Activated CD4-positive, alpha-beta memory T cell treated with anti-CD3 and anti-CD28 coated beads, Interleukin-2, amount 10 ng/mL, durations not matched to agents 7 days and 5 days (primary cell): ENCODE data around the gene MIER2. TPM values are rescaled to one million over a fixed set of nuclear protein-coding genes. Genes with fewer than 3 reads are reported as not detected.

Experiments
- CTCF ChIA-PET: fragments of 350-600 bp; sonication (Branson Sonifier 250); formaldehyde crosslinking; loops from one replicate; lab custom pipeline; 2021; ENCODE audit warnings: antibody characterized with exemption, inconsistent platforms; lab: Charles Lee
- POLR2A ChIA-PET: fragments of 350-600 bp; sonication (Branson Sonifier 250); formaldehyde crosslinking; loops from one replicate; lab custom pipeline; 2021; ENCODE audit warnings: antibody characterized with exemption; lab: Charles Lee
- DNase-seq: peaks from one replicate; pipeline ENCODE4 v3.0.0-alpha.2; 2020
- H3K27ac Mint-ChIP-seq: one replicate; pipeline ENCODE4 v1.8.0; 2021; ENCODE audit warnings: mild to moderate bottlenecking, mixed read lengths
- H3K27me3 Mint-ChIP-seq: one replicate; pipeline ENCODE4 v1.8.0; 2021; ENCODE audit warnings: mixed read lengths
- H3K36me3 Mint-ChIP-seq: one replicate; pipeline ENCODE4 v1.8.0; 2021; ENCODE audit warnings: low read depth, mixed read lengths
- H3K4me1 Mint-ChIP-seq: one replicate; pipeline ENCODE4 v1.8.0; 2021; ENCODE audit warnings: mixed read lengths
- H3K4me3 Mint-ChIP-seq: one replicate; pipeline ENCODE4 v1.8.0; 2021; ENCODE audit warnings: mild to moderate bottlenecking, mixed read lengths
- H3K9me3 Mint-ChIP-seq: one replicate; pipeline ENCODE4 v1.8.0; 2021; ENCODE audit warnings: mixed read lengths
- total RNA-seq, 2 experiments: library from RNA; stranded (reverse); gene quantifications; one replicate each; pipeline ENCODE4 v1.2.3, GENCODE V29; 2021

MIER2 gene
- total RNA-seq, 2 experiments from 2014 or later = 17.2 to 20.8 TPM

DNA sequence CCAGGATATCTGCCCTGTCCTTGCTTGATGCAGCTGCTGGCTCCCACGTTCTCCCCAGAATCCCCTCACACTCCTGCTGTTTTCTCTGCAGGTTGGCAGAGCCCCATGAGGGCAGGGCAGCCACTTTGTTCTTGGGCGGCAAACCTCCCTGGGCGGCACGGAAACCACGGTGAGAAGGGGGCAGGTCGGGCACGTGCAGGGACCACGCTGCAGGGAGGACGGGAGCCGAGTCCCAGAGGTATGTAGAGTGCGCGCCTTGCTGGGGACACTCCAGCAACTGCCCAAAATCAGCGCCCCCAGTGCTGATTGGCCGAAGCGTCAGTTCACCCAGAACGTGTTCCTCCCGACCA is 30.3 kb upstream of the MIER2 start:
- Mint-ChIP-seq H3K36me3 (no peaks in the 10 kb centered on the region), H3K9me3 (no peaks in the 10 kb centered on the region), H3K4me3 (no peak overlapping the region), H3K27ac (no peak overlapping the region), H3K27me3 (no peaks in the 10 kb centered on the region), H3K4me1 (peaks cover 2% of the 10 kb centered on the region)
- no peak for DNase-seq
- ChIA-PET POLR2A (no interaction called here), CTCF (no interaction called here)

DNA sequence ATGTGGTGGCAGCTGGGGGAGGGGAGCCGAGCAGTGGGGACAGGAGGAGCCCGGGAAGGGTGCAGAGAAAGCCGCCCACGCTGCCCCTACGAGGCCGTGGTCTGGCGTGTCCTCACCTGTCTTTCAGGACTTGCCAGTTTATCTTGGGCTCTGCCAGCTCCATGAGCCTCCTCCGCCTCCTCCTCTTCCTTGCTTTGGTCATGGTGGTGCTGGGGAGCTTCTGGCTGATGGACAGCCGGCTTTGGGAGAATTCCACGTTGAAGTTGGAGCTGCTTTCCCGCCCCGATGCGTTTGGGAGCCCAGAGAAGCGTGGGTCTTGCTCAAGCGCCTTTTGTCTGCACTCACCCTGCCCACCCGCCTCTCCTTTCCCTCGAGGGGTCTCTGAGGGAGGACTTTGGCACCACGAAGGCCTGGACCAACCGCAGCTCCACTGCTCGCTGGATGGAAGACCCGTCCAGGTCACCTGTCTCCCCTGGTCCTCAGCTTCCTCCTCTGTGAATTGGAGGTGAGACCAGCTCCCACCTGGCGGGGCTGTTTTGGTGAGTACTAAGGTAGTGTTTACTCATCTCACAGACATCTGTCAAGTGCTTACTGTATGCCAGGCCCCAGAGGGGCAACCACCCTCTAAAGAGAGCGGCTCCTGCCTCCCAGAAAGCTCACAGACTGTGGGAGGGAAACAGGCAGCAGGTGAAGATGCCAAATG is 29.7 kb upstream of the MIER2 start:
- Mint-ChIP-seq H3K36me3 (no peaks in the 10 kb centered on the region), H3K4me1 (peaks cover 2% of the 10 kb centered on the region)

DNA sequence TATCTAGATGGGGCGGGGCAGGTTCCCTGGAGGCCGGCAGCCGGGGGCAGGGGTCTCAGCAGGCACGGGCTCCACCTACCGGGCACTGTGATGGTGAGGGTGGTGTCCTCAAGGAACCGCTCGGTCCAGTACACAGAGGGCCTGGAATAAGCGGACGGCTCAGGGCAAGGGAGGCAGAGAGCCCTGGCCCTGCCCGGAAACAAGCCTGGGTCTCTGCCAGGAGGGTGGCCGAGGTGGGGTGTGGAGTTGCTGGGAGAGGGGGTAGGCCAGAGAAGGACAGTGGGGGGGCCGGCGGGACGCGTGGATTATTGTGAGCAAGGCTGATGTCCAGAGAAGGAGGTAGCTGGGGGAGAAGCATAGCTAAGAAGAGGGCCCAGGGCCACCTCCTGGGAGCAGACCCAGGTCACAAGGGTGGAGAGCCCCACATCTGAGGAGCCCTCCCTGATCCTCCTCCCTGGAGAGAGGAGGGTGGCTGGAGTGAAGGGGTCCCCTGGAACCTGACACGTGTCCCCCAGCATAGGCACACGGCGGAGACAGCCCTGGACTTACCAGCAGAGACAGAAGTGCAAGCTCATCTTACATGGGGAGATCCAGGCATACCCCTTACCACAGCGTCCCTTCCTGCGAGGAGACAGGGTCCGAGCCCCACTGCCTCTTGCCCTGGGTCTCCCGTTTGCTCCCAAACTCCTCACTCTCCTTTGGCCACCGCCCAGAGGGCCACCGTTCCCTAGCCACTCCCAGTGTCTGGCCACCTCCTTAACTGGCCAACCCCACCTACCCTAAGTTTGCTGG is 29.0 kb upstream of the MIER2 start:
- H3K36me3 Mint-ChIP-seq = no peaks in the 10 kb centered on the region
- DNase-seq = no peak
- no peak overlapping the region for H3K4me3 Mint-ChIP-seq
- H3K27ac Mint-ChIP-seq = no peak overlapping the region
- no peaks in the 10 kb centered on the region for H3K9me3 Mint-ChIP-seq
- H3K27me3 Mint-ChIP-seq = no peaks in the 10 kb centered on the region
- peaks cover 2% of the 10 kb centered on the region for H3K4me1 Mint-ChIP-seq
- ChIA-PET CTCF (no interaction called here), POLR2A (no interaction called here)

More for the DNA sequence above, 29.7 kb upstream of the MIER2 start:
- DNase-seq = no peak
- Mint-ChIP-seq H3K4me3 (no peak overlapping the region), H3K27me3 (no peaks in the 10 kb centered on the region), H3K27ac (no peak overlapping the region), H3K9me3 (no peaks in the 10 kb centered on the region)
- ChIA-PET CTCF (no interaction called here), POLR2A (no interaction called here)

DNA sequence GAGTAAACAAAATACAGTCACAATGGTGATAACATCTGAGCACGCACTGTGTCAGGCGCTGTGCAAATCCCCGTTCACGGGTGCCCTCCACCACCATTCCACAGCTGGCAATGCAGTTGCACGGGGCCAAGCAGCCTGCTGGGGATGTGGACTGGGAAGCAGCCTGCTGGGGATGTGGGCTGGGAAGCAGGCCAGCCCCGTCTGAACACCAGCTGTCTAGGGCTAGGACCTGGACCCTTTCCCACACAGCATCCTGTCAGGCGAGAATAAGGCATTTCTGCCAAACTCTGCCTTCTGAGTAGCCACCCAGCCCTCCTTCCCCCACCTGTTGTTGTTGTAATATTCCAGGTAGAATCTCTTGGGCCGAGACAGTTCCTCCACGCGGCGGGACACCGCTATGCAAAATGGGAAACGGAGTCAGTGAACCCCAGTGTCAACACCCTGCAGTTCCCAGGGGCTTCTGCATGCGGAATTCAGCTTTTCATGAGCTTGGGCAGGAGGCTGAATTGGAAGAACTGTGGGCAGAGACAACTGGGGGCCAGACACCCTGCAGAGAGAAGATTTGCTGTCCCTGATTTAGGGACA is 27.8 kb upstream of the MIER2 start:
- ChIA-PET CTCF (no interaction called here), POLR2A (no interaction called here)

GRCh38 chr19:371501-372168 is 27.0 kb upstream of the MIER2 start:
- Mint-ChIP-seq H3K4me1 (no peaks in the 10 kb centered on the region), H3K27me3 (no peaks in the 10 kb centered on the region), H3K9me3 (no peaks in the 10 kb centered on the region), H3K36me3 (no peaks in the 10 kb centered on the region), H3K4me3 (no peak overlapping the region), H3K27ac (no peak overlapping the region)
- DNase-seq = no peak
- CTCF ChIA-PET = no interaction called here
- POLR2A ChIA-PET = interaction anchor here (1.0 kb wide), 1 partner anchor 38 kb away, joined by 3 read pairs; no protein-coding TSS in a partner anchor

More for the DNA sequence above, 27.8 kb upstream of the MIER2 start:
- no peaks in the 10 kb centered on the region for H3K27me3 Mint-ChIP-seq
- no peak for DNase-seq
- no peaks in the 10 kb centered on the region for H3K9me3 Mint-ChIP-seq
- no peak overlapping the region for H3K4me3 Mint-ChIP-seq
- no peak overlapping the region for H3K27ac Mint-ChIP-seq
- no peaks in the 10 kb centered on the region for H3K4me1 Mint-ChIP-seq
- no peaks in the 10 kb centered on the region for H3K36me3 Mint-ChIP-seq

GRCh38 chr19:370641-371330 is 26.2 kb upstream of the MIER2 start:
- POLR2A ChIA-PET = interaction anchor here (1.0 kb wide), 1 partner anchor 39 kb away, joined by 3 read pairs; no protein-coding TSS in a partner anchor
- no peaks in the 10 kb centered on the region for H3K4me1 Mint-ChIP-seq
- no peaks in the 10 kb centered on the region for H3K9me3 Mint-ChIP-seq
- no peaks in the 10 kb centered on the region for H3K36me3 Mint-ChIP-seq
- CTCF ChIA-PET = no interaction called here
- no peak overlapping the region for H3K4me3 Mint-ChIP-seq
- H3K27ac Mint-ChIP-seq = no peak overlapping the region
- DNase-seq = no peak
- H3K27me3 Mint-ChIP-seq = no peaks in the 10 kb centered on the region

GRCh38 chr19:369876-370275 is 25.3 kb upstream of the MIER2 start:
- CTCF ChIA-PET = no interaction called here

GRCh38 chr19:369256-369655 is 24.7 kb upstream of the MIER2 start:
- Mint-ChIP-seq H3K27me3 (no peaks in the 10 kb centered on the region), H3K27ac (no peak overlapping the region), H3K4me3 (no peak overlapping the region), H3K9me3 (no peaks in the 10 kb centered on the region), H3K36me3 (no peaks in the 10 kb centered on the region), H3K4me1 (no peaks in the 10 kb centered on the region)
- DNase-seq = no peak
- CTCF ChIA-PET = no interaction called here
- POLR2A ChIA-PET = no interaction called here

More at GRCh38 chr19:369876-370275, 25.3 kb upstream of the MIER2 start:
- no peaks in the 10 kb centered on the region for H3K27me3 Mint-ChIP-seq
- POLR2A ChIA-PET = no interaction called here
- no peaks in the 10 kb centered on the region for H3K4me1 Mint-ChIP-seq
- H3K27ac Mint-ChIP-seq = no peak overlapping the region
- no peak for DNase-seq
- H3K9me3 Mint-ChIP-seq = no peaks in the 10 kb centered on the region
- no peaks in the 10 kb centered on the region for H3K36me3 Mint-ChIP-seq
- H3K4me3 Mint-ChIP-seq = no peak overlapping the region

GRCh38 chr19:368630-369024 is 24.0 kb upstream of the MIER2 start:
- no peaks in the 10 kb centered on the region for H3K36me3 Mint-ChIP-seq
- no peaks in the 10 kb centered on the region for H3K27me3 Mint-ChIP-seq
- H3K9me3 Mint-ChIP-seq = no peaks in the 10 kb centered on the region
- no peak overlapping the region for H3K4me3 Mint-ChIP-seq
- POLR2A ChIA-PET = no interaction called here
- CTCF ChIA-PET = no interaction called here
- no peak for DNase-seq
- no peak overlapping the region for H3K27ac Mint-ChIP-seq
- H3K4me1 Mint-ChIP-seq = no peaks in the 10 kb centered on the region

DNA sequence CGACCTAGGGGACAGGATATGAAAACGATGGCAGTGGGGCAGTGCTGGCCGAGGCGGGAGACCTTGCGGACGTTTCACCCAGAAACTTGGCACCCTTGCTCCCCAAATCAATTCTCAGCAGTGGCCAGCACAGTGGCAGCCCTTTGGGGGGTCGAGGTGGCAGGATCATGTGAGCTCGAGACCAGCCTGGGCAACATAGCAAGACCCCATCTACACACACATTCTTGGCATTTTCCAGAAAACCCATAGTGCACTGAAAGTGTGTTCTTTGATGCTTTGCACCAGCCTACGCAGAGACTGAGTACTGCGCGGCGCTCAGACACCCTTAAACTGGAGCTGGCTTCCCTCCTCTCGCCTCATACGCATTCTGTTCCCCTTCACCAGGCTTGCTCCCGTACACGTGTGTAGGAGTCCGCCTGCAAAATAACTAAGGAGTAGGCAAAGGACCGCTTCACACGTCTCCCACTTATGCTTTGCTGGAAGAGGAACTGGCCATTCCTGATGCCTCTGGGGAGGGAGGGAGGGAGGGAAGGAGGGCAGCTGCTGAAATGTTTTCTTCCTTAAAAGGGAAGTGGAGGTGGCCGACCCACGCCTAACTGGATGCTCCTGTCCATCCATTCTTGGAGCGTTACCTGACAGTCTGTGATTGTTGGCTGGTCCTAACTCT is 23.5 kb upstream of the MIER2 start:
- no peak overlapping the region for H3K27ac Mint-ChIP-seq
- no peaks in the 10 kb centered on the region for H3K27me3 Mint-ChIP-seq
- no peak for DNase-seq
- ChIA-PET CTCF (no interaction called here), POLR2A (no interaction called here)
- no peak overlapping the region for H3K4me3 Mint-ChIP-seq
- H3K9me3 Mint-ChIP-seq = no peaks in the 10 kb centered on the region
- H3K4me1 Mint-ChIP-seq = no peaks in the 10 kb centered on the region
- no peaks in the 10 kb centered on the region for H3K36me3 Mint-ChIP-seq

DNA sequence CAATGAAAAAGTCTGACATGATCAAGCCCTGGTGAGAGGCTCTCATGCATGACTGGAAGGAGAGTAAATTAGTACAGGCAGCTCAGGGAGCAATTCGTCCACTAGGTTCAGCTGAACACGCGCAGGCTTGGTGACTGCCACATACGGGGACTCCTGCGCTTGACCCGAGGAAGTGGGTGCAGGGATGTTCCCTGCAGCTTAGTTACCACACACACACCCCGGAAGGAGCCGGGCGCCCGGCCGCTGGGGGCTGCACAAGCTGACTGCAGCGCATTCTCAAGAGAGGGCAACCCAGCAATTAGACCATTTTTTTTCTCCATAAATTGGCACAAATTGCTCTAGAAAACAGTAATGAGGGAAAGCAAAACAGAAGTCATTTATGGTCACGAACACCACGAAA is 23.0 kb upstream of the MIER2 start:
- Mint-ChIP-seq H3K27me3 (no peaks in the 10 kb centered on the region), H3K27ac (no peak overlapping the region), H3K4me1 (no peaks in the 10 kb centered on the region), H3K4me3 (no peak overlapping the region), H3K9me3 (no peaks in the 10 kb centered on the region), H3K36me3 (no peaks in the 10 kb centered on the region)
- no peak for DNase-seq
- CTCF ChIA-PET = no interaction called here
- POLR2A ChIA-PET = no interaction called here

- DNase-seq = no peak
- Mint-ChIP-seq H3K27me3 (no peaks in the 10 kb centered on the region), H3K27ac (no peak overlapping the region), H3K36me3 (no peaks in the 10 kb centered on the region), H3K4me3 (no peak overlapping the region), H3K4me1 (no peaks in the 10 kb centered on the region), H3K9me3 (no peaks in the 10 kb centered on the region)
- ChIA-PET CTCF (no interaction called here), POLR2A (no interaction called here)
Observed at GRCh38 chr19:366951-367350, 22.4 kb upstream of the MIER2 start.
